Spinal cord (tissue), 10 donors: ENCODE measurements around the gene TRIO. TPM values are rescaled to one million over a fixed set of nuclear protein-coding genes. Genes with fewer than 3 reads are reported as not detected.

Experiments
- DNase-seq, 6 donors: peaks; one replicate each; pipeline versions ENCODE4 v3.0.0 to v3.0.0-alpha.2; 2013 to 2015; ENCODE audit warnings: low spot score in 6 of 6, low read depth in 4 of 6
- H3K27ac ChIP-seq: one replicate; pipeline ENCODE4 v1.5.1; 2013; ENCODE audit warnings: low read depth, low read length, control low read depth
- H3K27me3 ChIP-seq: one replicate; pipeline ENCODE4 v1.6.1; 2013; ENCODE audit warnings: low read length; ENCODE audit not compliant: control insufficient read depth, insufficient read depth
- H3K36me3 ChIP-seq: one replicate; pipeline ENCODE4 v1.6.1; 2013; ENCODE audit warnings: low read length; ENCODE audit not compliant: control insufficient read depth, insufficient read depth
- H3K4me1 ChIP-seq: one replicate; pipeline ENCODE4 v1.6.1; 2013; ENCODE audit warnings: low read length; ENCODE audit not compliant: control insufficient read depth, insufficient read depth
- H3K4me3 ChIP-seq: one replicate; pipeline ENCODE4 v1.5.1; 2013; ENCODE audit warnings: low read depth, low read length, control low read depth
- H3K9me3 ChIP-seq: one replicate; pipeline ENCODE4 v1.6.1; 2013; ENCODE audit warnings: low read length; ENCODE audit not compliant: control insufficient read depth, insufficient read depth
- WGBS: methylation state at CpG from one replicate; pipeline ENCODE4 v1.1.5; 2013; ENCODE audit warnings: missing lambda C conversion rate; ENCODE audit not compliant: insufficient coverage; 5-methylcytosine and 5-hydroxymethylcytosine counted together
- polyA plus RNA-seq, 2 donors: library from polyadenylated mRNA; unstranded; fragments of 120-200 nt; gene quantifications; one replicate each; pipeline ENCODE4 v1.2.1, GENCODE V29; 2013; ENCODE audit not compliant: insufficient read length in 2 of 2
- total RNA-seq, 2 donors: library from RNA; depleted of rRNA in 1 of 2; stranded (reverse); fragments of 120-200 nt in 1 of 2; fragments of >200 nt in 1 of 2; gene quantifications; one replicate each; pipeline versions ENCODE4 v1.2.3 to v1.2.4, GENCODE V29; 2013 to 2014
- donor health status: healthy.

Gene TRIO
- total and polyA plus RNA-seq, 4 donors = 175 to 253 (median 240) TPM

DNA sequence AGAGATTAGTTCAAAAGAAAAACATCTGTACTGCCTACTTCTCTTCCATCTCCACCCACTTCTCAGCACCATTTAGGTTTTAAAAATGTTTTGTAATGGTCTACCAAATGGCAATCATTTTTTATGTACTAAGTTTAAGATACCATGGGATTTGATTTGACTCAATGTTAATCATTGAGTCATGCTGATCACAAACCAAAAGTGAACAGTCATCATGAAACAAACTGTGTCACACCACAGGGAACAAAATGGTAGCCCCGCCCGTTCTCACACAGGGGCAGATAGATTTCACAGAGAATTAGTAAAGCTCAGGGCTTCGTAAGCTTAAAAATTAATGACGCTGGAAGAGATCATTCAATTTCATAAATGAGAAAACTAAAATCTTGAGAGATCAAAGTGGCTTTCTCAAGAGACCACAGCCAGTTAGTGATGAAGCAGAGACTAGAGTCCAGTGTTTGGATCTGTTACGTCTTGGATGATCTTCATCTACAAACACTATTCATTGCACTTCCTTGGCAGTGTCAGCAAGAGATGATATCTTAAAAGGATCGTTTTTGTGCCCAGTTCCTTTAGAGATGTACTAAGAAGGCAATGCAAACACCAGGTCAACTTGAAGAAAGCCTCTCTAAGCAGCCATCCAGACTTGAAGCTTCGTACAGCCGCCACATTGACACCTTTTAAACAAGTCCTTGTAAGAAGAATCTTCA is 33.9 kb upstream of the TRIO start:
- 100% methylated on average over 2 of the region's 8 CpGs for WGBS
- no peak for DNase-seq
- H3K27ac ChIP-seq = no peak overlapping the region

DNA sequence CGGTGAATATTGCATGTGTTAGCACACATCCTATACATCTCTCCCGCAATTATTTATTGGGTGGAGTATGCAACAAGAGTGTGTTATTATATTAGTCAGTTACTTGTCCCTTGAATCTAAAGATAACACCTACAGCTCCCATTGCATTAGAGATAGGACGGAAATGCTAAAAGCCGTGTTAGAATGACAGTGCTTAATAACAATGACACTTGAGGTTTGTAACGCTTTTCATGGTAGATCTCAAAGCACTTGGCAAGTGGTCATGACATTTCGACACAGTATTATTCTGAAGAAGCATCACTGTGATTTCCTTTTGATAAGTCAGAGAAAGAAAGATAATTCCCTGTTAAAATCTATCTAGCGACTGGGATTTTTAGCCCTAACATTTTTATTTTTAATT is 33.4 kb upstream of the TRIO start:
- no peaks in the 10 kb centered on the region for H3K9me3 ChIP-seq
- no peaks in the 10 kb centered on the region for H3K4me1 ChIP-seq
- H3K4me3 ChIP-seq = no peak overlapping the region
- no peak for DNase-seq
- H3K27ac ChIP-seq = no peak overlapping the region
- no CpG with 5 or more reads among the region's 7 CpGs for WGBS
- H3K36me3 ChIP-seq = no peaks in the 10 kb centered on the region
- peaks cover 6% of the 10 kb centered on the region for H3K27me3 ChIP-seq

More for the DNA sequence above, 33.9 kb upstream of the TRIO start:
- Histone ChIP-seq H3K4me3 (no peak overlapping the region), H3K4me1 (no peaks in the 10 kb centered on the region), H3K27me3 (peaks cover 6% of the 10 kb centered on the region), H3K9me3 (no peaks in the 10 kb centered on the region), H3K36me3 (no peaks in the 10 kb centered on the region)

- no peaks in the 10 kb centered on the region for H3K9me3 ChIP-seq
- H3K27me3 ChIP-seq = peaks cover 6% of the 10 kb centered on the region
- H3K27ac ChIP-seq = no peak overlapping the region
- no CpG with 5 or more reads among the region's 4 CpGs for WGBS
- H3K36me3 ChIP-seq = no peaks in the 10 kb centered on the region
- H3K4me3 ChIP-seq = no peak overlapping the region
- H3K4me1 ChIP-seq = no peaks in the 10 kb centered on the region
- DNase-seq = no peak
Observed at GRCh38 chr5:14110196-14110595, 32.9 kb upstream of the TRIO start.

GRCh38 chr5:14110680-14111079 is 32.5 kb upstream of the TRIO start:
- Histone ChIP-seq H3K27me3 (peaks cover 6% of the 10 kb centered on the region), H3K9me3 (no peaks in the 10 kb centered on the region), H3K27ac (no peak overlapping the region), H3K4me3 (no peak overlapping the region), H3K36me3 (no peaks in the 10 kb centered on the region), H3K4me1 (no peaks in the 10 kb centered on the region)
- 80% methylated on average over 1 of the region's 4 CpGs for WGBS
- no peak for DNase-seq

- no peak for DNase-seq
- Histone ChIP-seq H3K9me3 (no peaks in the 10 kb centered on the region), H3K4me3 (no peak overlapping the region), H3K27ac (no peak overlapping the region), H3K36me3 (no peaks in the 10 kb centered on the region), H3K4me1 (no peaks in the 10 kb centered on the region), H3K27me3 (peaks cover under 1% of the 10 kb centered on the region)
- WGBS = 93% methylated on average over 2 of the region's 5 CpGs
Observed at GRCh38 chr5:14112998-14113652, 30.0 kb upstream of the TRIO start.

DNA sequence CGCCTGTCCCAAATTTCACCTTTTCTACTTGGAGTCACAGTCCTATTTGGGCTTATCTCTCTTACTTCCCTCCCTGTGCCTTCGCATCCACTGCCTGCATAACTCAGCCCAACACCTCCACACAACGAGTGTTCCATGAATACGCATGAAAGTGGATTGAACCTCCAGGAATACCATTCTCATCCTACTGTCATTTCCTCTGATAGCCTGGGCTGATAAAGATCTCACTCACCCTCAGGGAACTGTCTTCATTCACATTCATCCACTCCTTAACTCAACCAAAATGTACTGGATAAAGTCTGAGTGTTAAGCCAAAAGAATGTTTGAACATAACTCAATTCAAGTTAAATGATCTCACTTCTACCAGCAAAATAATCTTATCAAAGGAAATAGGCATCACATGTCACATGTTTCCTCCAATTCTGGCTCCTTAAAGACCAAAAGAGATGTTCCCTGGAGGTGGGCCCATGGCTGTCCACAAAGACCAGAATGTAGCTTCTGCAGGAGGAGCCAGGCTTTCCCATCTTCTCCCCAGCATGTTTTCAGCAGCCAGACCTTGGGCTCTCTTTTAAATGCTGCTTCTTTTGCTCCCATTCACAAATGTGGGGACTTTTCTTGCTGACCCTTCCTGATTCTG is 28.4 kb upstream of the TRIO start:
- Histone ChIP-seq H3K4me1 (peaks cover 13% of the 10 kb centered on the region), H3K27ac (no peak overlapping the region), H3K4me3 (no peak overlapping the region), H3K36me3 (no peaks in the 10 kb centered on the region), H3K27me3 (no peaks in the 10 kb centered on the region), H3K9me3 (no peaks in the 10 kb centered on the region)
- no peak for DNase-seq
- 85% methylated on average over 4 of the region's 4 CpGs for WGBS

- Histone ChIP-seq H3K27ac (no peak overlapping the region), H3K27me3 (no peaks in the 10 kb centered on the region), H3K4me3 (no peak overlapping the region), H3K4me1 (peaks cover 19% of the 10 kb centered on the region), H3K36me3 (no peaks in the 10 kb centered on the region), H3K9me3 (no peaks in the 10 kb centered on the region)
- WGBS = 97% methylated on average over 7 of the region's 7 CpGs
- no peak for DNase-seq
Observed at GRCh38 chr5:14115323-14115895, 27.7 kb upstream of the TRIO start.

- Histone ChIP-seq H3K4me3 (no peak overlapping the region), H3K27me3 (no peaks in the 10 kb centered on the region), H3K27ac (peak overlapping the region; percentile 75), H3K9me3 (no peaks in the 10 kb centered on the region), H3K36me3 (no peaks in the 10 kb centered on the region), H3K4me1 (peaks cover 21% of the 10 kb centered on the region)
- DNase-seq = peak; percentile 63 to 94 (median 79)
- WGBS = 18% methylated on average over 12 of the region's 15 CpGs
Observed at GRCh38 chr5:14118551-14119320, 24.4 kb upstream of the TRIO start.

- DNase-seq = no peak
- 76% methylated on average over 4 of the region's 4 CpGs for WGBS
- Histone ChIP-seq H3K9me3 (no peaks in the 10 kb centered on the region), H3K27me3 (no peaks in the 10 kb centered on the region), H3K27ac (no peak overlapping the region), H3K36me3 (no peaks in the 10 kb centered on the region), H3K4me3 (no peak overlapping the region), H3K4me1 (peaks cover 21% of the 10 kb centered on the region)
Observed at GRCh38 chr5:14120176-14120575, 23.0 kb upstream of the TRIO start.
